ENCODE results near the gene PDLIM4.

Gene PDLIM4

GRCh38 chr5:132254321-132254977, 3.0 kb upstream of the PDLIM4 start:
- no peak for DNase-seq

GRCh38 chr5:132256086-132256782, 1.3 kb upstream of the PDLIM4 start:
- no peak for DNase-seq

GRCh38 chr5:132256783-132257130, 739 bp upstream of the PDLIM4 start:
- DNase-seq, result no peak

- no peak for DNase-seq
Measured at GRCh38 chr5:132258102-132259068, 889 bp downstream of the PDLIM4 start.

GRCh38 chr5:132259069-132259851, 1.8 kb downstream of the PDLIM4 start:
- no peak for DNase-seq

GRCh38 chr5:132260051-132260450, 2.6 kb downstream of the PDLIM4 start:
- no peak for DNase-seq

- no peak for DNase-seq
Measured at GRCh38 chr5:132260714-132261551, 3.4 kb downstream of the PDLIM4 start.

- no peak for DNase-seq
Measured at GRCh38 chr5:132261881-132262845, 4.7 kb downstream of the PDLIM4 start.

- no peak for DNase-seq
Measured at GRCh38 chr5:132262882-132263547, 5.5 kb downstream of the PDLIM4 start.

GRCh38 chr5:132263548-132264261, 6.2 kb downstream of the PDLIM4 start:
- no peak for DNase-seq

GRCh38 chr5:132264546-132265335, 7.2 kb downstream of the PDLIM4 start:
- DNase-seq, result no peak

GRCh38 chr5:132265336-132266030, 8.0 kb downstream of the PDLIM4 start:
- DNase-seq, result no peak

GRCh38 chr5:132266031-132266835, 8.7 kb downstream of the PDLIM4 start:
- no peak for DNase-seq

- DNase-seq, result no peak
Measured at GRCh38 chr5:132266836-132267160, 9.3 kb downstream of the PDLIM4 start.

GRCh38 chr5:132267166-132267739, 9.8 kb downstream of the PDLIM4 start:
- no peak for DNase-seq

GRCh38 chr5:132267931-132268768, 10.7 kb downstream of the PDLIM4 start:
- no peak for DNase-seq
